ENCODE data around the gene BIN2. TPM values are rescaled to one million over a fixed set of nuclear protein-coding genes. Genes with fewer than 3 reads are reported as not detected.

The BIN2 gene
- 0.07 to 0.15 TPM (median 0.13 TPM) in 5 replicates for total RNA-seq (2022; extraction: Qiagen RNA extraction)

GRCh38 chr12:51323966-51324895 is at the start of gene BIN2:
Gene BIN2 (minus strand): TSS chr12:51324174. CDS start chr12:51324102, 72 bp downstream.

DNA sequence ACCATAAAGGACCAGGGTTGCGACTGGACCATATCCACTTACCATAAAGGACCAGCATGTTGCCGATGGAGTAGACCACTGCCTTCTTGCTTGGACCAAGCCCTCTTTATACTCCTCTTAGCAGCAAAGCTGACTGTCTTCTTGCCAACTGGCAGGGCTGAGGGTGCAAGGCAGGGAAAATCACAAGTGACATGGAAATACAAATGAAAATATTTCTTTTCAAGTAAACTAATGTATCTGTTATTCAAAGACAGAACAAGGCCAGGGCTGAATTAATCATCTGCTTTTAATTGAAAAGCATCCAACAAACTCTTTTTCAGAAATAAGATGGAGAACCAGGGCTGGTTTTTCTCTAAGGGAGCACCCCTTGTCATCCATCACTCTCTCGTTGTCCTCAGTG is 22.6 kb upstream of the BIN2 start, which contains the start of gene CELA1:
Gene CELA1 (minus strand): TSS at position 99 of the 400 bp plus-strand sequence. CDS start 41 bp downstream, at position 58.

GRCh38 chr12:51270067-51270950 is 53.7 kb downstream of the BIN2 start, which contains the start of gene SMAGP:
Gene SMAGP (minus strand): TSS chr12:51270415. CDS start chr12:51269278, 1,137 bp downstream.

DNA sequence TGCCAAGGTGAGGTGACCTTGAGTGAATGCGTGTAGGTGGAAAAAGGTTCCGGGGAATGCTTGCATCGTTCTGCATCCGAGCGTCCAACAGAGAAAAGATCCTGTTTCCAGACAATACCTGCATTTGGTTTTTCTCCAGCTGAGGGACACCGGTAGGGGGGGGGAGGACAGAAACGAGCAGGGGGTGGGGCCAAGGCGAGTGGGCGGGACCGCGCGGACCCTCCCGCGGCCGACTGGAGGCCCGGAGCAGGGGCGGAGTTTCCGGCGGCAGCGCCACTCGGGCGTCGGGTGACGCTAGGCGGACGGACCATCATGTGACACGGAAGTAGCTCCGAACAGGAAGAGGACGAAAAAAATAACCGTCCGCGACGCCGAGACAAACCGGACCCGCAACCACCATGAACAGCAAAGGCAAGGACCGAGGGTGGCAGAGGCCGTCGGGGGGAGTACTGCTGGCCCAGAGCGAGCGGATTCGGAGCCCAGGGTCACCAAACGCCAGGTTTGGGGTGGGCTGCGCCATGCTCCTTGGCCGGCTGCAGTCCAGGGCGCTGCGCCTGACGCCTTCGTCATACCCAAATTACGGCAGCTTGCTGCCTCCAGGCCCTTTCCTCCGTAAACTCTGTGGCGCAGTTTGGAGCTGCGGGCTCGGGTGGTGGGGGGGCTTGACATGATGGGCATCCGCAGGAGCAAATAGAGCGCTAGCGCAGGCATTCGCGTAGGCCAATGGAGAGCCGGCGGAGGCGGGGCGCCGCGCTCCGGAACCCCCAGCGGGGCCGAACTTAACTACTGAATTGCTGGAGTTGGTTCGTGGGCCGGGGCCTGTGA is 85.3 kb downstream of the BIN2 start, which contains the start of gene DAZAP2:
Gene DAZAP2 (plus strand): TSS at position 317 of the 825 bp plus-strand sequence. CDS start 82 bp downstream, at position 399.

Other genes with a start within 250 kb of the BIN2 start
- 11.0 to 13.9 TPM (median 12.8 TPM) in 5 replicates for gene CSRNP2, start 240.6 kb downstream of the BIN2 start, total RNA-seq (2022; extraction: Qiagen RNA extraction)
- gene TFCP2, start 151.0 kb downstream of the BIN2 start, total RNA-seq (2022; extraction: Qiagen RNA extraction) = 17.1 to 20.8 TPM (median 18.9 TPM) in 5 replicates
- 1.0 to 3.4 TPM (median 1.6 TPM) in 5 replicates for gene POU6F1, start 106.1 kb downstream of the BIN2 start, total RNA-seq (2022; extraction: Qiagen RNA extraction)
- 319 to 364 TPM (median 325 TPM) in 5 replicates for gene DAZAP2, start 85.3 kb downstream of the BIN2 start, total RNA-seq (2022; extraction: Qiagen RNA extraction)
- gene SMAGP, start 53.8 kb downstream of the BIN2 start, total RNA-seq (2022; extraction: Qiagen RNA extraction) = 25.3 to 26.0 TPM (median 25.8 TPM) in 5 replicates
- gene CELA1, start 22.5 kb upstream of the BIN2 start, total RNA-seq (2022; extraction: Qiagen RNA extraction) = not detected in 5 replicates
- 2.4 to 3.8 TPM (median 3.2 TPM) in 5 replicates for gene GALNT6, start 67.2 kb upstream of the BIN2 start, total RNA-seq (2022; extraction: Qiagen RNA extraction)
- 0.57 to 1.7 TPM (median 1.3 TPM) in 5 replicates for gene SLC4A8, start 100.7 kb upstream of the BIN2 start, total RNA-seq (2022; extraction: Qiagen RNA extraction)